GM21526 (cell line): ENCODE measurements around the gene QSOX2.

Experiments used
- ATAC-seq: cut with Tn5 transposase; IDR thresholded peaks from one replicate; pipeline ENCODE4 v1.9.1; 2021; ENCODE audit warnings: moderate library complexity; ENCODE audit not compliant: unreplicated experiment, low FRiP score

QSOX2 gene

GRCh38 chr9:136225366-136225747 lies 20.3 kb downstream of the QSOX2 start:
- no peak for ATAC-seq

- no peak for ATAC-seq
Observed at GRCh38 chr9:136223871-136224640, 21.6 kb downstream of the QSOX2 start.

GRCh38 chr9:136222906-136223285 lies 22.7 kb downstream of the QSOX2 start:
- ATAC-seq = no peak

- ATAC-seq = no peak
Observed at GRCh38 chr9:136222166-136222905, 23.3 kb downstream of the QSOX2 start.

- ATAC-seq = no peak
Observed at GRCh38 chr9:136220017-136220729, 25.4 kb downstream of the QSOX2 start.

- no peak for ATAC-seq
Observed at GRCh38 chr9:136219276-136219675, 26.3 kb downstream of the QSOX2 start.

- no peak for ATAC-seq
Observed at GRCh38 chr9:136218673-136219072, 26.9 kb downstream of the QSOX2 start.

GRCh38 chr9:136218271-136218670 lies 27.3 kb downstream of the QSOX2 start:
- ATAC-seq = no peak

GRCh38 chr9:136216541-136217244 lies 28.9 kb downstream of the QSOX2 start:
- ATAC-seq = no peak

GRCh38 chr9:136213733-136214132 lies 31.9 kb downstream of the QSOX2 start:
- no peak for ATAC-seq

- no peak for ATAC-seq
Observed at GRCh38 chr9:136212345-136212950, 33.2 kb downstream of the QSOX2 start.

- no peak for ATAC-seq
Observed at GRCh38 chr9:136211441-136212344, 33.9 kb downstream of the QSOX2 start.

- ATAC-seq = no peak
Observed at GRCh38 chr9:136211006-136211405, 34.6 kb downstream of the QSOX2 start.

GRCh38 chr9:136210276-136210675 lies 35.3 kb downstream of the QSOX2 start:
- ATAC-seq = no peak

GRCh38 chr9:136209786-136210185 lies 35.8 kb downstream of the QSOX2 start:
- no peak for ATAC-seq

GRCh38 chr9:136209232-136209631 lies 36.4 kb downstream of the QSOX2 start:
- ATAC-seq = no peak

- ATAC-seq = no peak
Observed at GRCh38 chr9:136208675-136209074, 36.9 kb downstream of the QSOX2 start.

GRCh38 chr9:136207616-136208015 lies 38.0 kb downstream of the QSOX2 start:
- no peak for ATAC-seq

GRCh38 chr9:136206602-136207275 lies 38.9 kb downstream of the QSOX2 start:
- no peak for ATAC-seq
